ENCODE data around the gene CDK13. TPM values are rescaled to one million over a fixed set of nuclear protein-coding genes. Genes with fewer than 3 reads are reported as not detected.

CDK13 gene
- total RNA-seq, 1 donor from 2014 or later = 49.8 TPM

DNA sequence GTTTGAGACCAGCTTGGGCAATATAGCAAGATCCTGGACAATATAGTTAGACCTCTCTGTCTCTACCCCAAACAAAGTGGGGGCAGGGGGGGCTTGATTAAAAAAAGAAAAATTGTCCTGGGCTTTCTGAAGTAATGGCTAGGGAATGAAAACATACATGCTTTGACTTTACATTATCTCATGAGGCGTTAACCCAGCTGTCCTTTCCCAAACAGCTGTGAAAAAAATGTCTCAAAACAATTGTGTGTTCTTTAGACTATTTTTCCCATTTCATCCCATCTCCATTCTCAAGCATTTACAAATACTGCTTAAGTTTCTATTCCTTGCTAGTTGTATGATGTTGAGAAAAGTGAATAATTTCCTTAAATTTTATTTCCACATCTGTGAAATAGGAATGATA is 27.0 kb upstream of the CDK13 start:
- TF ChIP-seq, protein P1, sequence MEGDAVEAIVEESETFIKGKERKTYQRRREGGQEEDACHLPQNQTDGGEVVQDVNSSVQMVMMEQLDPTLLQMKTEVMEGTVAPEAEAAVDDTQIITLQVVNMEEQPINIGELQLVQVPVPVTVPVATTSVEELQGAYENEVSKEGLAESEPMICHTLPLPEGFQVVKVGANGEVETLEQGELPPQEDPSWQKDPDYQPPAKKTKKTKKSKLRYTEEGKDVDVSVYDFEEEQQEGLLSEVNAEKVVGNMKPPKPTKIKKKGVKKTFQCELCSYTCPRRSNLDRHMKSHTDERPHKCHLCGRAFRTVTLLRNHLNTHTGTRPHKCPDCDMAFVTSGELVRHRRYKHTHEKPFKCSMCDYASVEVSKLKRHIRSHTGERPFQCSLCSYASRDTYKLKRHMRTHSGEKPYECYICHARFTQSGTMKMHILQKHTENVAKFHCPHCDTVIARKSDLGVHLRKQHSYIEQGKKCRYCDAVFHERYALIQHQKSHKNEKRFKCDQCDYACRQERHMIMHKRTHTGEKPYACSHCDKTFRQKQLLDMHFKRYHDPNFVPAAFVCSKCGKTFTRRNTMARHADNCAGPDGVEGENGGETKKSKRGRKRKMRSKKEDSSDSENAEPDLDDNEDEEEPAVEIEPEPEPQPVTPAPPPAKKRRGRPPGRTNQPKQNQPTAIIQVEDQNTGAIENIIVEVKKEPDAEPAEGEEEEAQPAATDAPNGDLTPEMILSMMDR (IDR thresholded peaks at IDR 0.05; ENCODE audit: insufficient read depth, low read length, poor library complexity, severe bottlenecking) = no peak
- no peak for DNase-seq (ENCODE audit: low read depth)
- no peaks in the 10 kb centered on the region for H3K36me3 ChIP-seq (ENCODE audit: control insufficient read depth, insufficient read depth, low read length)
- no peaks in the 10 kb centered on the region for H3K27me3 ChIP-seq (ENCODE audit: control insufficient read depth, insufficient read depth, low read length)
- no peak overlapping the region for H3K4me3 ChIP-seq (ENCODE audit: low read depth, low read length)

DNA sequence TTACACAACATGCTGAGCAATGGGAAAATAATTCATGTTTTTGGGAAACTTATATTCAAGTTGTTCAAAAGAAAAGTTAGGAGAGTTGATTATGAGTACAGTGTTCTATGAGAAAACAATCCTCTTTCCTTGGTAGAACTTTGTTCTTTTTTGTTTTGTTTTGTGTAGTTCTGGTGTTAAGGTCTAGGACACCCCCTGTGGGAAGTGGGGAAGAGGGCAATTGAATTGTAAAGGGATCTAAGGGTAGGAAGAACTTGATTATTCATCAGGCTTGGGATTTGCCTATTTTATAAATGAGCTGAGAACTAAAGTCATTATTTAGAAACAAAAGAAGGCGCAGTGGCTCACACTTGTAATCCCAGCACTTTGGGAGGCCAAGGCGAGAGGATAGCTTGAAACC is 25.9 kb upstream of the CDK13 start:
- Histone ChIP-seq H3K27me3 (ENCODE audit: control insufficient read depth, insufficient read depth, low read length) (no peaks in the 10 kb centered on the region), H3K36me3 (ENCODE audit: control insufficient read depth, insufficient read depth, low read length) (no peaks in the 10 kb centered on the region), H3K4me3 (ENCODE audit: low read depth, low read length) (no peak overlapping the region)
- DNase-seq (ENCODE audit: low read depth) = no peak
- TF ChIP-seq, protein P1 (IDR thresholded peaks at IDR 0.05; ENCODE audit: insufficient read depth, low read length, poor library complexity, severe bottlenecking) = no peak

DNA sequence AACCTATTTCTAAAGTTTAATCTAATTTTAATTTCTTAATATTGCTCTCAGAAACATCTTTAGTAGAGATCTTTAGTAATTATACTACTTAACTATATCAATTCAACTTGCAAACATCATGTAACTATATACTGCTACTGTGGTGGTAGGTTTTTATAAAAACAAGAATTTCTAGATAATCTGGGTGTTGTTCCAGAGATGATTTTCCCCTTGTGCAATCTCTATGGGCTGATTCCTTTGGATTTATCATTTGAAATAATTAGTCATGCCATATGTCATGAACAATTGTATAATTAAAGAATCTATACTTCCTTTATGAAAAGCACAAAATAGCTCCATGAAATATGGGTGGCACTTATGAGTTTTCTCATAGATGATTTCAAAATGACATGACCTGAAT is 23.9 kb upstream of the CDK13 start:
- no peak for DNase-seq (ENCODE audit: low read depth)
- TF ChIP-seq, protein P1 (IDR thresholded peaks at IDR 0.05; ENCODE audit: insufficient read depth, low read length, poor library complexity, severe bottlenecking) = no peak
- H3K4me3 ChIP-seq (ENCODE audit: low read depth, low read length) = no peak overlapping the region
- no peaks in the 10 kb centered on the region for H3K36me3 ChIP-seq (ENCODE audit: control insufficient read depth, insufficient read depth, low read length)
- no peaks in the 10 kb centered on the region for H3K27me3 ChIP-seq (ENCODE audit: control insufficient read depth, insufficient read depth, low read length)

DNA sequence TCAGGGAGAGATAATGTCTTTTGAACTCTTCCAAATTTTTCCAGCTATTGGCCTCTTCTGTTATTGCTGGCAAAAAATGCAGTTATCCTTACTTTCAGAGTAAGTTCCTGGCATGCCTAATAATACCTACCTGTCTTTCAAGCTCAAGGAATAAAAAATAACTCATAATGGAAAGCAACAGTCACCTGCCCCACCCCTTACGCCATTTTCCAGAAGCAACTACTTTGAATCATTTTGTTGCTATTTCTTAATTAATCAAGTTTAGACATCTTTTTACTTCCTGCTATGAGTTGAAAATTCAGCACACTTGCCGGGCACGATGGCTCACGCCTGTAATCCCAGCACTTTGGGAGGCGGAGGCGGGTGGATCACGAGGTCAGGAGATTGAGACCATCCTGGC is 23.0 kb upstream of the CDK13 start:
- no peak for DNase-seq (ENCODE audit: low read depth)
- H3K36me3 ChIP-seq (ENCODE audit: control insufficient read depth, insufficient read depth, low read length) = no peaks in the 10 kb centered on the region
- H3K4me3 ChIP-seq (ENCODE audit: low read depth, low read length) = no peak overlapping the region
- TF ChIP-seq, protein P1 (IDR thresholded peaks at IDR 0.05; ENCODE audit: insufficient read depth, low read length, poor library complexity, severe bottlenecking) = no peak
- no peaks in the 10 kb centered on the region for H3K27me3 ChIP-seq (ENCODE audit: control insufficient read depth, insufficient read depth, low read length)

DNA sequence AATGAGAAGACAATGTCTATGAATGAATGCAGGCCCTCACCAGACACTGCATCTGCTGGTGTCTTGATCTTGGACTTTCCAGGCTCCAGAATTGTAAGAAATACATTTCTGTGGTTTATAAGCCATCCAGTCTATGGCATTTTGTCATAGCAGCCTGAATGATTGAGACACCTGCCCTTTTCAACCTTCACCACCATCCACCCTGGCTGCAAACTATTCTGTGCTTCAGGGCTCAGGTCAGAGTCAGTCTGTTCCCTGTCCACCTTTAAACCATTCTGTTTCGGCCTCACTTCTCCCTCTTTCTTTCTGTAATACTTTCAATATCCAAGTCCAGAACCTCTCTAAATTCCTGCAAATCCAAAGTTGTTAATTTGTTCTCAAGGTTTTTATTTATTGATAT is 15.9 kb upstream of the CDK13 start:
- H3K27me3 ChIP-seq (ENCODE audit: control insufficient read depth, insufficient read depth, low read length) = no peaks in the 10 kb centered on the region
- H3K4me3 ChIP-seq (ENCODE audit: low read depth, low read length) = no peak overlapping the region
- no peak for DNase-seq (ENCODE audit: low read depth)
- H3K36me3 ChIP-seq (ENCODE audit: control insufficient read depth, insufficient read depth, low read length) = no peaks in the 10 kb centered on the region
- TF ChIP-seq, protein P1 (IDR thresholded peaks at IDR 0.05; ENCODE audit: insufficient read depth, low read length, poor library complexity, severe bottlenecking) = no peak

DNA sequence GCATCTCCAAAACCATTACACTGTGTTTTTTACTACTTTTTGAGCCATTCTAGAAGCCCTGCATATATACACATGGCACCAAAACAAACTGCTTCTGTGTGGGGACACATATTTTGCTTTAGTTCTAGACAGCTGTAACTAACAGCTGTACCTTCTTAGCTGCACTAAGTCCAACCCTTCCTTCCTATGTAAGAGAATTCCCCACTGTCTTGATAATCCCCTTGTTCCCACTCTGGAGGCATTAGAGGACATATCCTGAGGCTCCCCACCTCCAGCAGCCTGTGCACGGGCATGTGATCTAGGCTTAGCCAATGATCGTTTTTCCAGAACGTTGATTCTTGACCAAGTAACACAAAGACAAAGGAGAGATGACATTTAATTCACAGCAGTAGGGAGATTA is 13.3 kb upstream of the CDK13 start:
- Histone ChIP-seq H3K36me3 (ENCODE audit: control insufficient read depth, insufficient read depth, low read length) (no peaks in the 10 kb centered on the region), H3K4me3 (ENCODE audit: low read depth, low read length) (no peak overlapping the region), H3K27me3 (ENCODE audit: control insufficient read depth, insufficient read depth, low read length) (no peaks in the 10 kb centered on the region)
- TF ChIP-seq, protein P1 (IDR thresholded peaks at IDR 0.05; ENCODE audit: insufficient read depth, low read length, poor library complexity, severe bottlenecking) = no peak
- no peak for DNase-seq (ENCODE audit: low read depth)
